Measurements from ENCODE around the gene FRMPD2.

GRCh38 chr10:48284811-48285210 lies 10.3 kb upstream of the FRMPD2 start:
- TF ChIP-seq EZH2 (IDR thresholded peaks at IDR 0.05; ENCODE audit: insufficient read depth, poor library complexity, severe bottlenecking) (no peak), EZH2phosphoT487 (IDR thresholded peaks at IDR 0.05; ENCODE audit: insufficient read depth, low read depth) (no peak)
